Transverse colon (tissue), 4 donors: ENCODE data around the gene SHOX. TPM values are rescaled to one million over a fixed set of nuclear protein-coding genes. Genes with fewer than 3 reads are reported as not detected.

ENCODE experiments used
- DNase-seq: peaks from one replicate; pipeline ENCODE4 v3.0.0-alpha.2; 2019
- H3K27ac ChIP-seq, 4 donors: fragments of 200-600 bp; sonication (generic); 2 replicates each; pipeline ENCODE4 v1.5.1; 2016 to 2018; ENCODE audit warnings: inconsistent platforms in 4 of 4
- H3K27me3 ChIP-seq: fragments of 200-600 bp; sonication (generic); 2 replicates; pipeline ENCODE4 v1.5.1; 2017; ENCODE audit warnings: inconsistent platforms
- H3K36me3 ChIP-seq, 4 donors: fragments of 200-600 bp; sonication (generic); 2 replicates each; pipeline ENCODE4 v1.5.1; 2017 to 2019; ENCODE audit warnings: inconsistent platforms in 4 of 4
- H3K4me1 ChIP-seq, 4 donors: fragments of 200-600 bp; sonication (generic); 2 replicates each; pipeline ENCODE4 v1.5.1; 2017 to 2020; ENCODE audit warnings: inconsistent platforms in 4 of 4
- H3K4me3 ChIP-seq, 4 donors: fragments of 200-600 bp; sonication (generic); 1 replicate in 1 of 4; 2 replicates in 3 of 4; pipeline versions ENCODE4 v1.5.1 to v1.6.1; 2017 to 2019; ENCODE audit warnings: inconsistent platforms in 4 of 4
- H3K9me3 ChIP-seq, 2 donors: fragments of 200-600 bp; sonication (generic); 2 replicates each; pipeline ENCODE4 v1.5.1; 2017 to 2019; ENCODE audit warnings: inconsistent platforms in 2 of 2
- EP300 ChIP-seq: sonication (generic); formaldehyde crosslinking; IDR thresholded peaks from one replicate; pipeline ENCODE4 v1.6.1; 2017; ENCODE audit warnings: antibody characterized with exemption, low read depth
- POLR2A ChIP-seq: fragments of 450-650 bp; IDR thresholded peaks from one replicate; pipeline ENCODE4 v1.6.1; 2016; ENCODE audit warnings: antibody characterized with exemption, mild to moderate bottlenecking, moderate library complexity
- POLR2AphosphoS5 ChIP-seq, 3 donors: sonication (generic); formaldehyde crosslinking; IDR thresholded peaks; one replicate each; pipeline ENCODE4 v1.6.1; 2016; ENCODE audit warnings: antibody characterized with exemption in 3 of 3
- WGBS, 2 donors: methylation state at CpG; one replicate each; pipeline ENCODE4 v1.1.5; 2018; ENCODE audit warnings: low coverage in 1 of 2; 5-methylcytosine and 5-hydroxymethylcytosine counted together
- in situ Hi-C, 4 donors: fragments of 200-750 bp; cut with MboI; loops; one replicate each; pipeline versions ENCODE4 v1.15.0 to v1.15.1; 2017; ENCODE audit warnings: low sequenced_read_pairs in 3 of 4, low pct_ligation_motif_present in 1 of 4, low pct_unique_long_range_greater_than_20kb in 1 of 4
- intact Hi-C: fragments of 100-400 bp; cut with DNase I; formaldehyde crosslinking; loops from one replicate; pipeline ENCODE4 v1.15.1; 2023; ENCODE audit warnings: low total_unique reads
- total RNA-seq, 4 donors: library from RNA; depleted of rRNA; stranded (reverse); fragments of >200 nt; gene quantifications; one replicate each; pipeline ENCODE4 v1.1.0, GENCODE V29; 2016
- TF ChIP-seq, protein P1 (sequence below), 5 experiments: fragments of 200-600 bp in 3 of 5; fragments of 450-650 bp in 2 of 5; sonication (generic) in 3 of 5; IDR thresholded peaks; 1 replicate in 2 of 5; 2 replicates in 3 of 5; pipeline ENCODE4 v1.5.1; 2016 to 2017; ENCODE audit warnings: antibody characterized with exemption in 5 of 5, inconsistent platforms in 3 of 5, mild to moderate bottlenecking in 2 of 5, moderate library complexity in 1 of 5

SHOX gene
- total RNA-seq, 4 donors from 2014 or later = 0.14 to 2.6 (median 0.16) TPM; not detected in 1

DNA sequence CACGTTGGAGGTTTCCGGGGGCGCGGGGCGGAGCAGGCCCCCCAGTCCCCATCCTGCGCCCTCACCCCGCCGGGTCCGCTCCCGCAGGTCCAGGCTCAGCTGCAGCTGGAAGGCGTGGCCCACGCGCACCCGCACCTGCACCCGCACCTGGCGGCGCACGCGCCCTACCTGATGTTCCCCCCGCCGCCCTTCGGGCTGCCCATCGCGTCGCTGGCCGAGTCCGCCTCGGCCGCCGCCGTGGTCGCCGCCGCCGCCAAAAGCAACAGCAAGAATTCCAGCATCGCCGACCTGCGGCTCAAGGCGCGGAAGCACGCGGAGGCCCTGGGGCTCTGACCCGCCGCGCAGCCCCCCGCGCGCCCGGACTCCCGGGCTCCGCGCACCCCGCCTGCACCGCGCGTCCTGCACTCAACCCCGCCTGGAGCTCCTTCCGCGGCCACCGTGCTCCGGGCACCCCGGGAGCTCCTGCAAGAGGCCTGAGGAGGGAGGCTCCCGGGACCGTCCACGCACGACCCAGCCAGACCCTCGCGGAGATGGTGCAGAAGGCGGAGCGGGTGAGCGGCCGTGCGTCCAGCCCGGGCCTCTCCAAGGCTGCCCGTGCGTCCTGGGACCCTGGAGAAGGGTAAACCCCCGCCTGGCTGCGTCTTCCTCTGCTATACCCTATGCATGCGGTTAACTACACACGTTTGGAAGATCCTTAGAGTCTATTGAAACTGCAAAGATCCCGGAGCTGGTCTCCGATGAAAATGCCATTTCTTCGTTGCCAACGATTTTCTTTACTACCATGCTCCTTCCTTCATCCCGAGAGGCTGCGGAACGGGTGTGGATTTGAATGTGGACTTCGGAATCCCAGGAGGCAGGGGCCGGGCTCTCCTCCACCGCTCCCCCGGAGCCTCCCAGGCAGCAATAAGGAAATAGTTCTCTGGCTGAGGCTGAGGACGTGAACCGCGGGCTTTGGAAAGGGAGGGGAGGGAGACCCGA is 14.0 kb downstream of the SHOX start:
- no peak for TF ChIP-seq POLR2AphosphoS5 (IDR thresholded peaks at IDR 0.05)
- Histone ChIP-seq H3K4me3 (peak overlapping the region in 3 of 4 donors; percentile 43 to 55 (median 49)), H3K9me3 (no peaks in the 10 kb centered on the region), H3K36me3 (no peaks in the 10 kb centered on the region), H3K27me3 (peaks cover 52% of the 10 kb centered on the region), H3K4me1 (peaks cover 0 to 5% (median 1%) of the 10 kb centered on the region in 4 donors), H3K27ac (peak overlapping the region; percentile 35 to 75 (median 64))
- DNase-seq = peak; percentile 82
- intact Hi-C loops (no loop called here), in situ Hi-C loops (no loop called here)
- whole genome bisulfite sequencing, 2 donors = 10% methylated on average over 55 of the region's 95 CpGs; no CpG with 5 or more reads in 1 of the 2 donors

DNA sequence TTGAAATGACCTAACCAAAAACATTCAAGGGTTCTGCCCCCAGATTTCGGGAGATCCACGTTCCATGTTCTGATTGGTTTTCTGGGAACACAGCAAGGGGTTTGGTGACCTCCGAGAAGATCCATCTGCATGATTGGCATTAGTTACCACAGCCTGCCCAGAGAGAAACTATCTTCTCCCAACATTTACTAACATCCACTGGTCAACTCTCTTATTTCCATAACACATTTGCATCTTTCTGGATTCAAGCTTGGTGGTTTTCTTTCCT is 15.6 kb downstream of the SHOX start:
- Histone ChIP-seq H3K9me3 (no peaks in the 10 kb centered on the region), H3K27me3 (peaks cover 37% of the 10 kb centered on the region), H3K36me3 (no peaks in the 10 kb centered on the region), H3K4me3 (no peak overlapping the region), H3K4me1 (peaks cover 0 to 5% (median 1%) of the 10 kb centered on the region in 4 donors), H3K27ac (no peak overlapping the region)
- no peak for DNase-seq
- 58 to 74% methylated on average over 2 to 3 of the region's 3 CpGs for WGBS, 2 donors
- no peak for TF ChIP-seq POLR2A
- no peak for TF ChIP-seq EP300
- no peak for TF ChIP-seq POLR2AphosphoS5 (IDR thresholded peaks at IDR 0.05)
- TF ChIP-seq, protein P1, sequence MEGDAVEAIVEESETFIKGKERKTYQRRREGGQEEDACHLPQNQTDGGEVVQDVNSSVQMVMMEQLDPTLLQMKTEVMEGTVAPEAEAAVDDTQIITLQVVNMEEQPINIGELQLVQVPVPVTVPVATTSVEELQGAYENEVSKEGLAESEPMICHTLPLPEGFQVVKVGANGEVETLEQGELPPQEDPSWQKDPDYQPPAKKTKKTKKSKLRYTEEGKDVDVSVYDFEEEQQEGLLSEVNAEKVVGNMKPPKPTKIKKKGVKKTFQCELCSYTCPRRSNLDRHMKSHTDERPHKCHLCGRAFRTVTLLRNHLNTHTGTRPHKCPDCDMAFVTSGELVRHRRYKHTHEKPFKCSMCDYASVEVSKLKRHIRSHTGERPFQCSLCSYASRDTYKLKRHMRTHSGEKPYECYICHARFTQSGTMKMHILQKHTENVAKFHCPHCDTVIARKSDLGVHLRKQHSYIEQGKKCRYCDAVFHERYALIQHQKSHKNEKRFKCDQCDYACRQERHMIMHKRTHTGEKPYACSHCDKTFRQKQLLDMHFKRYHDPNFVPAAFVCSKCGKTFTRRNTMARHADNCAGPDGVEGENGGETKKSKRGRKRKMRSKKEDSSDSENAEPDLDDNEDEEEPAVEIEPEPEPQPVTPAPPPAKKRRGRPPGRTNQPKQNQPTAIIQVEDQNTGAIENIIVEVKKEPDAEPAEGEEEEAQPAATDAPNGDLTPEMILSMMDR (IDR thresholded peaks at IDR 0.05) = no peak
- intact Hi-C loops (no loop called here), in situ Hi-C loops (no loop called here)

DNA sequence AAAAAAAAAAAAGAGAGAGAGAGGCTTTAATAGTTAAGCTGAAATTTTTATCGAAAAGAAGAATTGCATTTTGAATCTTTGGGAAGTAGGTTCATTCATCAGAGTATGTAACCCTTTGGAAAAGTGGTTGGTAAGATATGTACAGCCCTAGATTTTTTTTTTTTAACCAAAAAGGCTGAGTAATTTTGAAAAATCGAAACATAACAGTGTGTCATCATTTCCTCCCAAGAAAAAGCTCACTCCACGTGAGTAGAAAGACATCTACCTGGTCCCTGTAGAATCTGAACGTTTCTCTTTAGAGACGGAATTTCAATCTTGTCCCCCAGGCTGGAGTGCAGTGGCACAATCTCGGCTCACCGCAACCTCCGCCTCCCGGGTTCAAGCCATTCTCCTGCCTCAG is 16.2 kb downstream of the SHOX start:
- DNase-seq = no peak
- intact Hi-C loops (no loop called here), in situ Hi-C loops (no loop called here)
- WGBS, 2 donors = 80 to 87% methylated on average over 2 to 9 of the region's 9 CpGs
- Histone ChIP-seq H3K27me3 (peaks cover 31% of the 10 kb centered on the region), H3K36me3 (no peaks in the 10 kb centered on the region), H3K27ac (no peak overlapping the region), H3K4me3 (no peak overlapping the region), H3K4me1 (peaks cover 0 to 5% (median 1%) of the 10 kb centered on the region in 4 donors), H3K9me3 (no peaks in the 10 kb centered on the region)
- TF ChIP-seq POLR2AphosphoS5 (IDR thresholded peaks at IDR 0.05) (no peak), POLR2A (no peak), EP300 (no peak)
- TF ChIP-seq, protein P1 (IDR thresholded peaks at IDR 0.05) = no peak

DNA sequence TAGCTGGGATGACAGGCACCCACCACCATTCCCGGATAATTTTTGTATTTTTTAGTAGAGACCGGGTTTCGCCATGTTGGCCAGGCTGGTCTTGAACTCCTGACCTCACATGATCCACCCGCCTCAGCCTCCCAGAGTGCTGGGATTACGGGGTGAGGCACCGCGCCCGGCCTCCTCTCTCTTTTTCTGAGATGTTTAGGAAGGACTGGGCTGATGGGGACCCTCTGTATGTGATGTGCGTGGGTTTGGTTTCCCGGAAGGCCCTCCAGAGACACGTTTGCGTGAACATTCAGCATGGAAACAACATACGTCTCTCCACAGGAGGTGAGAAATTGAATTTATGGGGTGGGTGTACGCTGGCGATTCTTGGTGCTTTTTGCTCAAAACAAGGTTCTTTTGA is 18.6 kb downstream of the SHOX start:
- Histone ChIP-seq H3K27me3 (peaks cover 10% of the 10 kb centered on the region), H3K4me1 (peaks cover 0 to 2% (median under 1%) of the 10 kb centered on the region in 4 donors), H3K36me3 (no peaks in the 10 kb centered on the region), H3K27ac (no peak overlapping the region), H3K9me3 (no peaks in the 10 kb centered on the region), H3K4me3 (no peak overlapping the region)
- intact Hi-C loops (no loop called here), in situ Hi-C loops (no loop called here)
- DNase-seq = no peak
- 87 to 93% methylated on average over 2 to 15 of the region's 15 CpGs for WGBS, 2 donors
- TF ChIP-seq EP300 = no peak
- TF ChIP-seq POLR2A = no peak
- no peak for TF ChIP-seq POLR2AphosphoS5 (IDR thresholded peaks at IDR 0.05)
- TF ChIP-seq, protein P1 (IDR thresholded peaks at IDR 0.05) = no peak
